ENCODE data around the gene NRDE2.

DNA sequence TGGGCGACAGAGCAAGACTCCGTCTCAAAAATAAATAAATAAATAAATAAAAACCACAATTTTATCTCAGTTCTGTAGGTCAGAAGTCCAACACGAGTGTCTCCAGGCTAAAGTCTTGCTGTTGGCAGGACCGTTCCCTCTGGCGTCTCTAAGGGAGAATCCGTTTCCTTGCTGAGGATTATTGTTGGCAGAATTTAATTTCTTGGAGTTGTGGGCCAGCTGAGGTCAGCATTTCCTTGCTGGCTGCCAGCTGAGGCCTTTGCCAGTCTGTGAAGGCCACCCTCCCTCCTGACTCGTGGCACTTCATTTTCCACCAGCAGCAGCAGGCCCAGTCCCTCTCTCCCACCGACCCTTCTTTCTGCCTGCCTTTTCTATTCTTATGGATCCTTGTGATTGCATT is 58.2 kb downstream of the NRDE2 start:
- TF ChIP-seq EZH2phosphoT487 (conservative IDR thresholded peaks at IDR 0.05; ENCODE audit: low read length) = no peak
- TF ChIP-seq, protein P1, sequence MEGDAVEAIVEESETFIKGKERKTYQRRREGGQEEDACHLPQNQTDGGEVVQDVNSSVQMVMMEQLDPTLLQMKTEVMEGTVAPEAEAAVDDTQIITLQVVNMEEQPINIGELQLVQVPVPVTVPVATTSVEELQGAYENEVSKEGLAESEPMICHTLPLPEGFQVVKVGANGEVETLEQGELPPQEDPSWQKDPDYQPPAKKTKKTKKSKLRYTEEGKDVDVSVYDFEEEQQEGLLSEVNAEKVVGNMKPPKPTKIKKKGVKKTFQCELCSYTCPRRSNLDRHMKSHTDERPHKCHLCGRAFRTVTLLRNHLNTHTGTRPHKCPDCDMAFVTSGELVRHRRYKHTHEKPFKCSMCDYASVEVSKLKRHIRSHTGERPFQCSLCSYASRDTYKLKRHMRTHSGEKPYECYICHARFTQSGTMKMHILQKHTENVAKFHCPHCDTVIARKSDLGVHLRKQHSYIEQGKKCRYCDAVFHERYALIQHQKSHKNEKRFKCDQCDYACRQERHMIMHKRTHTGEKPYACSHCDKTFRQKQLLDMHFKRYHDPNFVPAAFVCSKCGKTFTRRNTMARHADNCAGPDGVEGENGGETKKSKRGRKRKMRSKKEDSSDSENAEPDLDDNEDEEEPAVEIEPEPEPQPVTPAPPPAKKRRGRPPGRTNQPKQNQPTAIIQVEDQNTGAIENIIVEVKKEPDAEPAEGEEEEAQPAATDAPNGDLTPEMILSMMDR (IDR thresholded peaks at IDR 0.05; ENCODE audit: insufficient read depth, low read length, poor library complexity, severe bottlenecking) = no peak
